Ishikawa (cell line): ENCODE measurements around the gene MYH3.

Experiments
- CEBPB ChIP-seq: IDR thresholded peaks from 2 replicates; pipeline ENCODE4 v1.6.1; 2012
- CREB1 ChIP-seq: IDR thresholded peaks from 2 replicates; pipeline ENCODE4 v1.6.1; 2012; ENCODE audit warnings: low read depth
- EGR1 ChIP-seq: IDR thresholded peaks from 2 replicates; pipeline ENCODE4 v1.6.1; 2012
- EP300 ChIP-seq: IDR thresholded peaks from 2 replicates; pipeline ENCODE4 v1.6.1; 2012; ENCODE audit warnings: borderline replicate concordance
- FOXM1 ChIP-seq: IDR thresholded peaks from 2 replicates; pipeline ENCODE4 v1.6.1; 2012; ENCODE audit warnings: low read depth, borderline replicate concordance
- MAX ChIP-seq: IDR thresholded peaks from 2 replicates; pipeline ENCODE4 v1.6.1; 2012
- NFIC ChIP-seq: IDR thresholded peaks from 2 replicates; pipeline ENCODE4 v1.6.1; 2012
- RAD21 ChIP-seq: IDR thresholded peaks from 2 replicates; pipeline ENCODE4 v1.6.1; 2012; ENCODE audit warnings: low read depth
- REST ChIP-seq: IDR thresholded peaks from 2 replicates; pipeline ENCODE4 v1.6.1; 2012; ENCODE audit warnings: low read depth, mild to moderate bottlenecking
- TAF1 ChIP-seq: IDR thresholded peaks from 2 replicates; pipeline ENCODE4 v1.6.1; 2012; ENCODE audit warnings: low read depth, mild to moderate bottlenecking
- TCF12 ChIP-seq: IDR thresholded peaks from 2 replicates; pipeline ENCODE4 v1.6.1; 2012; ENCODE audit warnings: low read depth
- TEAD4 ChIP-seq: IDR thresholded peaks from 2 replicates; pipeline ENCODE4 v1.6.1; 2012
- USF1 ChIP-seq: IDR thresholded peaks from 2 replicates; pipeline ENCODE4 v1.6.1; 2012
- YY1 ChIP-seq: IDR thresholded peaks from 2 replicates; pipeline ENCODE4 v1.6.1; 2012; ENCODE audit warnings: low read depth
- ZBTB7A ChIP-seq: IDR thresholded peaks from 2 replicates; pipeline ENCODE4 v1.6.1; 2012; ENCODE audit warnings: low read depth

Gene MYH3

GRCh38 chr17:10648956-10649355 lies 8.2 kb downstream of the MYH3 start:
- TF ChIP-seq CEBPB: no peak
- TF ChIP-seq MAX: no peak
- TF ChIP-seq EGR1: no peak
- no peak for TF ChIP-seq YY1

GRCh38 chr17:10648381-10648780 lies 8.7 kb downstream of the MYH3 start:
- TF ChIP-seq FOXM1 (no peak), NFIC (no peak), CREB1 (no peak), RAD21 (no peak), ZBTB7A (no peak), MAX (no peak), EP300 (no peak), TAF1 (no peak), USF1 (no peak), REST (no peak), YY1 (no peak), EGR1 (no peak), CEBPB (no peak), TEAD4 (no peak), TCF12 (no peak)

- TF ChIP-seq RAD21 (peak; percentile 65), CREB1 (no peak)
These were observed 10.6 kb downstream of the MYH3 start for GRCh38 chr17:10646392-10646990.

- TF ChIP-seq MAX: no peak
- TF ChIP-seq USF1: no peak
- no peak for TF ChIP-seq REST
- no peak for TF ChIP-seq EGR1
- no peak for TF ChIP-seq CREB1
- TF ChIP-seq FOXM1: no peak
- no peak for TF ChIP-seq TCF12
- no peak for TF ChIP-seq CEBPB
- TF ChIP-seq NFIC: no peak
- TF ChIP-seq RAD21: no peak
These were observed 16.6 kb downstream of the MYH3 start for GRCh38 chr17:10640475-10640874.

GRCh38 chr17:10638151-10638550 lies 19.0 kb downstream of the MYH3 start:
- TF ChIP-seq CEBPB (no peak), USF1 (no peak), RAD21 (no peak), YY1 (no peak), FOXM1 (no peak), TCF12 (no peak), REST (no peak), ZBTB7A (no peak), EGR1 (no peak), TAF1 (no peak), MAX (no peak), EP300 (no peak), TEAD4 (no peak), CREB1 (no peak), NFIC (no peak)
